ENCODE measurements around the gene KCTD17. TPM values are rescaled to one million over a fixed set of nuclear protein-coding genes. Genes with fewer than 3 reads are reported as not detected.

Gene KCTD17
- total RNA-seq, result 10 to 100 TPM; 30.5 to 43.8 TPM

- peak within 1 kb of the TSS in 1 of 2 donors; percentile 74 for H3K27ac Mint-ChIP-seq
- ATAC-seq, result peak; percentile 99
- H3K27me3 Mint-ChIP-seq, result no peaks in the 10 kb centered on the region
- DNase-seq (ENCODE audit: low spot score), result peak; percentile 87
- H3K4me1 Mint-ChIP-seq (ENCODE audit: low read depth in 2 of 2), result peaks cover 5 to 11% of the 10 kb centered on the region in 2 donors
- H3K36me3 Mint-ChIP-seq, result no peaks in the 10 kb centered on the region
- H3K9me3 Mint-ChIP-seq, result no peaks in the 10 kb centered on the region
- H3K4me3 Mint-ChIP-seq, result peak within 1 kb of the TSS; percentile 85
Measured at GRCh38 chr22:37051391-37052385, at the start of gene KCTD17. Gene KCTD17 (plus strand): TSS chr22:37051742. CDS start chr22:37051761, 19 bp downstream.

GRCh38 chr22:37001826-37002225, 49.7 kb upstream of the KCTD17 start:
- no peak for DNase-seq (ENCODE audit: low spot score)
- H3K9me3 Mint-ChIP-seq, result no peaks in the 10 kb centered on the region

GRCh38 chr22:37002633-37003032, 48.9 kb upstream of the KCTD17 start:
- H3K4me3 Mint-ChIP-seq, result no peak overlapping the region
- peaks cover 10 to 23% of the 10 kb centered on the region in 2 donors for H3K27me3 Mint-ChIP-seq
- peaks cover 0 to 3% of the 10 kb centered on the region in 2 donors for H3K4me1 Mint-ChIP-seq (ENCODE audit: low read depth in 2 of 2)
- ATAC-seq, result no peak
- no peak for DNase-seq (ENCODE audit: low spot score)
- H3K27ac Mint-ChIP-seq, result no peak overlapping the region
- no peaks in the 10 kb centered on the region for H3K36me3 Mint-ChIP-seq
- H3K9me3 Mint-ChIP-seq, result no peaks in the 10 kb centered on the region

More at GRCh38 chr22:37001826-37002225, 49.7 kb upstream of the KCTD17 start:
- peak in 1 of 2 donors; percentile 5 for ATAC-seq
- Mint-ChIP-seq H3K4me3 (no peak overlapping the region), H3K27me3 (peaks cover 5 to 18% of the 10 kb centered on the region in 2 donors), H3K27ac (no peak overlapping the region), H3K36me3 (no peaks in the 10 kb centered on the region), H3K4me1 (ENCODE audit: low read depth in 2 of 2) (peaks cover 0 to 3% of the 10 kb centered on the region in 2 donors)

GRCh38 chr22:37007651-37008050, 43.9 kb upstream of the KCTD17 start:
- Mint-ChIP-seq H3K4me1 (ENCODE audit: low read depth in 2 of 2) (peaks cover 0 to 4% of the 10 kb centered on the region in 2 donors), H3K36me3 (no peaks in the 10 kb centered on the region), H3K27me3 (peaks cover 12 to 23% of the 10 kb centered on the region in 2 donors), H3K9me3 (no peaks in the 10 kb centered on the region), H3K27ac (no peak overlapping the region), H3K4me3 (no peak overlapping the region)
- no peak for DNase-seq (ENCODE audit: low spot score)
- ATAC-seq, result no peak

GRCh38 chr22:37008365-37008764, 43.2 kb upstream of the KCTD17 start:
- peaks cover 12 to 23% of the 10 kb centered on the region in 2 donors for H3K27me3 Mint-ChIP-seq
- no peaks in the 10 kb centered on the region for H3K36me3 Mint-ChIP-seq
- H3K9me3 Mint-ChIP-seq, result no peaks in the 10 kb centered on the region
- H3K27ac Mint-ChIP-seq, result no peak overlapping the region
- ATAC-seq (no peak), DNase-seq (ENCODE audit: low spot score) (no peak)
- H3K4me1 Mint-ChIP-seq (ENCODE audit: low read depth in 2 of 2), result peaks cover 0 to 4% of the 10 kb centered on the region in 2 donors
- no peak overlapping the region for H3K4me3 Mint-ChIP-seq

GRCh38 chr22:37009490-37009889, 42.1 kb upstream of the KCTD17 start:
- no peaks in the 10 kb centered on the region for H3K9me3 Mint-ChIP-seq
- peaks cover 12 to 23% of the 10 kb centered on the region in 2 donors for H3K27me3 Mint-ChIP-seq
- H3K27ac Mint-ChIP-seq, result no peak overlapping the region
- ATAC-seq, result no peak
- H3K4me3 Mint-ChIP-seq, result no peak overlapping the region
- DNase-seq (ENCODE audit: low spot score), result no peak
- H3K36me3 Mint-ChIP-seq, result no peaks in the 10 kb centered on the region
- peaks cover 0 to 4% of the 10 kb centered on the region in 2 donors for H3K4me1 Mint-ChIP-seq (ENCODE audit: low read depth in 2 of 2)

GRCh38 chr22:37010174-37010573, 41.4 kb upstream of the KCTD17 start:
- no peak overlapping the region for H3K27ac Mint-ChIP-seq
- H3K4me1 Mint-ChIP-seq (ENCODE audit: low read depth in 2 of 2), result peaks cover 0 to 4% of the 10 kb centered on the region in 2 donors
- ATAC-seq (no peak), DNase-seq (ENCODE audit: low spot score) (no peak)
- H3K27me3 Mint-ChIP-seq, result peaks cover 12 to 22% of the 10 kb centered on the region in 2 donors
- H3K4me3 Mint-ChIP-seq, result no peak overlapping the region
- no peaks in the 10 kb centered on the region for H3K36me3 Mint-ChIP-seq
- H3K9me3 Mint-ChIP-seq, result no peaks in the 10 kb centered on the region

GRCh38 chr22:37010976-37011375, 40.6 kb upstream of the KCTD17 start:
- Mint-ChIP-seq H3K4me3 (no peak overlapping the region), H3K36me3 (no peaks in the 10 kb centered on the region), H3K27ac (no peak overlapping the region), H3K27me3 (peaks cover 8 to 14% of the 10 kb centered on the region in 2 donors), H3K4me1 (ENCODE audit: low read depth in 2 of 2) (peaks cover 0 to 4% of the 10 kb centered on the region in 2 donors), H3K9me3 (no peaks in the 10 kb centered on the region)
- DNase-seq (ENCODE audit: low spot score) (peak; percentile 42), ATAC-seq (no peak)

- H3K4me3 Mint-ChIP-seq, result no peak overlapping the region
- H3K36me3 Mint-ChIP-seq, result no peaks in the 10 kb centered on the region
- ATAC-seq (no peak), DNase-seq (ENCODE audit: low spot score) (no peak)
- H3K4me1 Mint-ChIP-seq (ENCODE audit: low read depth in 2 of 2), result peaks cover 0 to 4% of the 10 kb centered on the region in 2 donors
- no peak overlapping the region for H3K27ac Mint-ChIP-seq
- peaks cover 7 to 9% of the 10 kb centered on the region in 2 donors for H3K27me3 Mint-ChIP-seq
- H3K9me3 Mint-ChIP-seq, result no peaks in the 10 kb centered on the region
Measured at GRCh38 chr22:37011472-37011871, 40.1 kb upstream of the KCTD17 start.

GRCh38 chr22:37012262-37012904, 39.2 kb upstream of the KCTD17 start:
- no peak overlapping the region for H3K27ac Mint-ChIP-seq
- H3K4me3 Mint-ChIP-seq, result no peak overlapping the region
- H3K9me3 Mint-ChIP-seq, result no peaks in the 10 kb centered on the region
- peaks cover 0 to 4% of the 10 kb centered on the region in 2 donors for H3K4me1 Mint-ChIP-seq (ENCODE audit: low read depth in 2 of 2)
- no peaks in the 10 kb centered on the region for H3K36me3 Mint-ChIP-seq
- DNase-seq (ENCODE audit: low spot score) (no peak), ATAC-seq (peak in 1 of 2 donors; percentile 3)
- H3K27me3 Mint-ChIP-seq, result peaks cover 0 to 3% of the 10 kb centered on the region in 2 donors

GRCh38 chr22:37012956-37013355, 38.6 kb upstream of the KCTD17 start:
- H3K9me3 Mint-ChIP-seq, result no peaks in the 10 kb centered on the region
- H3K27ac Mint-ChIP-seq, result no peak overlapping the region
- ATAC-seq, result no peak
- H3K27me3 Mint-ChIP-seq, result no peaks in the 10 kb centered on the region
- DNase-seq (ENCODE audit: low spot score), result no peak
- H3K4me1 Mint-ChIP-seq (ENCODE audit: low read depth in 2 of 2), result peaks cover 0 to 4% of the 10 kb centered on the region in 2 donors
- H3K36me3 Mint-ChIP-seq, result no peaks in the 10 kb centered on the region
- no peak overlapping the region for H3K4me3 Mint-ChIP-seq

- ATAC-seq (no peak), DNase-seq (ENCODE audit: low spot score) (peak; percentile 10)
- H3K27me3 Mint-ChIP-seq, result no peaks in the 10 kb centered on the region
- H3K9me3 Mint-ChIP-seq, result no peaks in the 10 kb centered on the region
- no peaks in the 10 kb centered on the region for H3K36me3 Mint-ChIP-seq
- H3K4me1 Mint-ChIP-seq (ENCODE audit: low read depth in 2 of 2), result peaks cover 0 to 2% of the 10 kb centered on the region in 2 donors
- H3K27ac Mint-ChIP-seq, result no peak overlapping the region
- no peak overlapping the region for H3K4me3 Mint-ChIP-seq
Measured at GRCh38 chr22:37014415-37014806, 37.1 kb upstream of the KCTD17 start.

- ATAC-seq (no peak), DNase-seq (ENCODE audit: low spot score) (peak; percentile 53)
- Mint-ChIP-seq H3K4me1 (ENCODE audit: low read depth in 2 of 2) (peaks cover 0 to 2% of the 10 kb centered on the region in 2 donors), H3K27me3 (no peaks in the 10 kb centered on the region), H3K36me3 (no peaks in the 10 kb centered on the region), H3K4me3 (no peak overlapping the region), H3K27ac (no peak overlapping the region), H3K9me3 (no peaks in the 10 kb centered on the region)
Measured at GRCh38 chr22:37014835-37015586, 36.5 kb upstream of the KCTD17 start.
